ENCODE measurements around the gene ZFP90. TPM values are rescaled to one million over a fixed set of nuclear protein-coding genes. Genes with fewer than 3 reads are reported as not detected.

Gene ZFP90
- total RNA-seq, 1 experiment from 2014 or later = 21.8 TPM

GRCh38 chr16:68577352-68577853 lies 38.3 kb downstream of the ZFP90 start:
- H3K9me2 ChIP-seq (ENCODE audit: insufficient read depth) = no peaks in the 10 kb centered on the region
- no peaks in the 10 kb centered on the region for H3K27me3 ChIP-seq (ENCODE audit: insufficient read depth, low read length)
- POLR2A ChIA-PET = no interaction called here
- H3K27ac ChIP-seq (ENCODE audit: low read depth, low read length) = no peak overlapping the region
- CTCF ChIA-PET = interaction anchor here (1.5 kb wide), 1 partner anchor 13 kb away, joined by 5 read pairs; no protein-coding TSS in a partner anchor
- H4K20me1 ChIP-seq (ENCODE audit: insufficient read depth) = no peaks in the 10 kb centered on the region
- DNase-seq (ENCODE audit: low read depth, low spot score) (no peak), ATAC-seq (no peak)
- H2AFZ ChIP-seq (ENCODE audit: low read depth, low read length, poor library complexity, severe bottlenecking) = no peak overlapping the region
- no peaks in the 10 kb centered on the region for H3K79me2 ChIP-seq (ENCODE audit: insufficient read depth, low read length)
- RAD21 ChIA-PET (ENCODE audit: low non-redundant PET in 1 of 2, low total read pairs in 2 of 2, uncharacterized antibody in 2 of 2, unreplicated experiment in 2 of 2) = no interaction called here
- H3K36me3 ChIP-seq (ENCODE audit: control insufficient read depth in 1 of 2, insufficient read depth in 2 of 2, low read length in 2 of 2) = no peaks in the 10 kb centered on the region
- no peak overlapping the region for H3K4me2 ChIP-seq (ENCODE audit: low read length)
- H3K9me3 ChIP-seq (ENCODE audit: control insufficient read depth in 1 of 2, insufficient read depth in 1 of 2, low read depth in 1 of 2, low read length in 2 of 2) = peaks cover 12 to 14% of the 10 kb centered on the region in 2 experiments; a peak in 2 of 4 replicates
- H3K9ac ChIP-seq (ENCODE audit: low read length) = no peak overlapping the region
- intact Hi-C loops (cut with micrococcal nuclease) = no loop called here
- BruUV-seq (replicated peaks) = no TSS peak
- no peak overlapping the region for H3K4me3 ChIP-seq (replicated peaks in 1 of 2; ENCODE audit: low read depth in 1 of 2, low read length in 2 of 2)
- H3K4me1 ChIP-seq (ENCODE audit: control insufficient read depth in 1 of 2, insufficient read depth in 2 of 2, low read length in 2 of 2) = no peaks in the 10 kb centered on the region
- TF ChIP-seq ZFX (IDR thresholded peaks at IDR 0.05) (no peak), CBX3 (IDR thresholded peaks at IDR 0.05; ENCODE audit: low read depth) (no peak), ELF1 (IDR thresholded peaks at IDR 0.05; ENCODE audit: borderline replicate concordance, low read depth) (no peak), SIN3A (IDR thresholded peaks at IDR 0.05; ENCODE audit: low read depth) (no peak), RAD21 (IDR thresholded peaks at IDR 0.05; ENCODE audit: low read depth) (no peak), ATF3 (IDR thresholded peaks at IDR 0.05) (no peak), CTCF (IDR thresholded peaks at IDR 0.05 in 2 of 3, conservative IDR thresholded peaks at IDR 0.05 in 1 of 3; ENCODE audit: borderline replicate concordance in 1 of 3, insufficient read depth in 1 of 3, low read depth in 2 of 3, low read length in 2 of 3) (no peak), REST (IDR thresholded peaks at IDR 0.05; ENCODE audit: low read depth) (no peak), CEBPB (IDR thresholded peaks at IDR 0.05; ENCODE audit: low read depth) (no peak), JUND (IDR thresholded peaks at IDR 0.05) (no peak), SRF (IDR thresholded peaks at IDR 0.05; ENCODE audit: low read depth) (no peak), EZH2phosphoT487 (IDR thresholded peaks at IDR 0.05; ENCODE audit: borderline replicate concordance) (no peak), POLR2AphosphoS5 (IDR thresholded peaks at IDR 0.05; ENCODE audit: low read depth, low read length) (no peak), POLR2A (IDR thresholded peaks at IDR 0.05; ENCODE audit: borderline replicate concordance, extremely low read depth, insufficient read depth, insufficient read length) (no peak), EGR1 (IDR thresholded peaks at IDR 0.05; ENCODE audit: low read depth) (no peak), YY1 (IDR thresholded peaks at IDR 0.05; ENCODE audit: extremely low read depth, insufficient replicate concordance, low read depth, low read length) (no peak), TCF7L2 (IDR thresholded peaks at IDR 0.05; ENCODE audit: borderline replicate concordance, extremely low read depth, insufficient read depth, insufficient read length) (no peak)
